Measurements from ENCODE around the gene CLDN14.

Gene CLDN14

DNA sequence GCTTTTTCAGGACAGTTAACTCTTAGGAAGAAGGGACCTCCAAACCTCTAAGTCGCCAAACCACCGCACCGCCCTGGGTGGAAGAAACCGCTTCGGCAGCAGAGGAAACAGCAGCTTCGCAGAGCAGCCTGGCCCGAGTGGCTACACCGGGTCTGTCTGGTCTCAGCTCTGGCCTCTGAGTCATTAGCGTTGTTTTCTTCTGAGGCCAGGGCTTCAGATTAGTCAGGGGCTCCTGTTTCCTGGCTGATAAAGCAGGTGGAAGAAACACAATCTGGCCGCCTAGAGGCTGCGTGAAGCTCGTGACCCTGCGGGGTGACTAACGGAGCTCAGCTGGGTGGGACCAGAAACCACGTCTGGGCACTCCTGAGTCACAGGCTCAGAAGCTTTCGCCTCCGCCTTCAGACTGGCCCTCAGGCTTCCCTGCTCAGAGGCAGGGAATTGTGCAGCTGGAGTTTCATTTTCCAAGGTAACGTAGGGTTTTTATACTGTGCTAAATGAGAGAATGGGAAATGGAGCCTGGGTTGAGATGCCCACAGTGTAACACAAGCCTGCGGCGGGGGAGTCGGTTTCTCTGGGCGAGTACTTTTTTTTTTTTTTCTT, 49.9 kb downstream of the CLDN14 start:
- DNase-seq (ENCODE audit: low read depth), result peak; percentile 95
- TF ChIP-seq, protein P1, sequence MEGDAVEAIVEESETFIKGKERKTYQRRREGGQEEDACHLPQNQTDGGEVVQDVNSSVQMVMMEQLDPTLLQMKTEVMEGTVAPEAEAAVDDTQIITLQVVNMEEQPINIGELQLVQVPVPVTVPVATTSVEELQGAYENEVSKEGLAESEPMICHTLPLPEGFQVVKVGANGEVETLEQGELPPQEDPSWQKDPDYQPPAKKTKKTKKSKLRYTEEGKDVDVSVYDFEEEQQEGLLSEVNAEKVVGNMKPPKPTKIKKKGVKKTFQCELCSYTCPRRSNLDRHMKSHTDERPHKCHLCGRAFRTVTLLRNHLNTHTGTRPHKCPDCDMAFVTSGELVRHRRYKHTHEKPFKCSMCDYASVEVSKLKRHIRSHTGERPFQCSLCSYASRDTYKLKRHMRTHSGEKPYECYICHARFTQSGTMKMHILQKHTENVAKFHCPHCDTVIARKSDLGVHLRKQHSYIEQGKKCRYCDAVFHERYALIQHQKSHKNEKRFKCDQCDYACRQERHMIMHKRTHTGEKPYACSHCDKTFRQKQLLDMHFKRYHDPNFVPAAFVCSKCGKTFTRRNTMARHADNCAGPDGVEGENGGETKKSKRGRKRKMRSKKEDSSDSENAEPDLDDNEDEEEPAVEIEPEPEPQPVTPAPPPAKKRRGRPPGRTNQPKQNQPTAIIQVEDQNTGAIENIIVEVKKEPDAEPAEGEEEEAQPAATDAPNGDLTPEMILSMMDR (conservative IDR thresholded peaks at IDR 0.05; ENCODE audit: low read length), result peak; percentile 33
- H3K4me3 ChIP-seq (ENCODE audit: low read length), result peak overlapping the region; percentile 39

GRCh38 chr21:36428761-36429432, 51.0 kb downstream of the CLDN14 start:
- TF ChIP-seq, protein P1 (conservative IDR thresholded peaks at IDR 0.05; ENCODE audit: low read length), result no peak
- DNase-seq (ENCODE audit: low read depth), result no peak
- no peak overlapping the region for H3K4me3 ChIP-seq (ENCODE audit: low read length)

GRCh38 chr21:36427502-36427901, 52.4 kb downstream of the CLDN14 start:
- no peak for DNase-seq (ENCODE audit: low read depth)
- no peak overlapping the region for H3K4me3 ChIP-seq (ENCODE audit: low read length)
- TF ChIP-seq, protein P1 (conservative IDR thresholded peaks at IDR 0.05; ENCODE audit: low read length), result no peak

GRCh38 chr21:36425286-36425685, 54.6 kb downstream of the CLDN14 start:
- TF ChIP-seq, protein P1 (conservative IDR thresholded peaks at IDR 0.05; ENCODE audit: low read length), result no peak
- no peak overlapping the region for H3K4me3 ChIP-seq (ENCODE audit: low read length)
- DNase-seq (ENCODE audit: low read depth), result no peak

- no peak overlapping the region for H3K4me3 ChIP-seq (ENCODE audit: low read length)
- TF ChIP-seq, protein P1 (conservative IDR thresholded peaks at IDR 0.05; ENCODE audit: low read length), result no peak
- DNase-seq (ENCODE audit: low read depth), result no peak
Observed at GRCh38 chr21:36424592-36424991, 55.3 kb downstream of the CLDN14 start.

DNA sequence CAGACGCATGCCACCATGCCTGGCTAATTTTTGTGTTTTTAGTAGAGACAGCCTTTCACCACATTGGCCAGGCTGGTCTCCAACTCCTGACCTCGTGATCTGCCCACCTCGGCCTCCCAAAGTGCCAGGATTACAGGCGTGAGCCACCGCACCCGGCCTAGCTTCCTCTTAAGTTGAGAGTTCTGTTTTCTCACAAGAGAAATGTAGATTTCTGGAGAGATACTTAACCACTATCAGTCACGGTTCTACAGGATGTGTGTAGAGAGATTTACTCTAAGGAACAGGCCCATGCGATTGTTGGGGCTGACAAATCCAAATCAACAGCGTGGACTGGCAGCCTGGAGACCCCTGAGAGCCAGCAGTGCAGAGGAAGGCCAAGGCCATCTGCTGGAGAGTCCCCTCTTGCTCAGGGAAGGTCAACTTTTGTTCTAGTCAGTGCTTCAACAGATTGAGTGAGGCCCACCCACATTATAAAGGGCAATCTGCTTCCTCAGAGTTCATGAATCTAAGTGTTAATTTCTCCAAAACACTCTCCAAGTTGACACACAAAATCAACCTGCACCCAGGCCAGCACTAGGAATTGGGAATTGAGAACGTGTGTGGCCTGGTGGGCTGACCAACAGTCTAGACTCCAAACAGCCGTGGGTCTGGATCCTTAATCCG, 56.0 kb downstream of the CLDN14 start:
- no peak for DNase-seq (ENCODE audit: low read depth)
- TF ChIP-seq, protein P1 (conservative IDR thresholded peaks at IDR 0.05; ENCODE audit: low read length), result no peak
- no peak overlapping the region for H3K4me3 ChIP-seq (ENCODE audit: low read length)

All from AG10803 (cell line).